NCI-H1417 (cell line): ENCODE data around the gene CCN2.

ENCODE experiments used
- DNase-seq, 3 experiments: peaks; one replicate each; lab custom pipeline; 2025; lab: John Stamatoyannopoulos, UW

Gene CCN2

DNA sequence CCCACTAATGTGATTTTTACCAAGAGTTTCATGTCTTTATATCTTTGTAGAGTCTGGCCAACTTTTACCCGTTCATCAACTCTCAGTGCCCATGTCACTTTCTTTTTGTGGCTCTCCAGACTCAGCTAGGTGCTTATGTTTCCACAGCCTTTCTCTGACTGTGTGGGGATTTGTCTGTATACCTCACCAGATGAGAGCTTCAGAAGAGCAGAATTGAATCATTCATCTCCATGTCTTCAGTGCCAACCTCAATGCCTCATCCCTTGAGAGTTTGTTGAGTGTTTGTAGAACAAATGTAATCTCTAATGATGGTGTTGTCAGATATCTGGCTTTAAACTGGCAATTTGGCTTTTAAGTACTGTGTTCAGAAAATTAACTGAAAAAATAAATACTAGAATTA, 16.8 kb upstream of the CCN2 start:
- no peak for DNase-seq

DNA sequence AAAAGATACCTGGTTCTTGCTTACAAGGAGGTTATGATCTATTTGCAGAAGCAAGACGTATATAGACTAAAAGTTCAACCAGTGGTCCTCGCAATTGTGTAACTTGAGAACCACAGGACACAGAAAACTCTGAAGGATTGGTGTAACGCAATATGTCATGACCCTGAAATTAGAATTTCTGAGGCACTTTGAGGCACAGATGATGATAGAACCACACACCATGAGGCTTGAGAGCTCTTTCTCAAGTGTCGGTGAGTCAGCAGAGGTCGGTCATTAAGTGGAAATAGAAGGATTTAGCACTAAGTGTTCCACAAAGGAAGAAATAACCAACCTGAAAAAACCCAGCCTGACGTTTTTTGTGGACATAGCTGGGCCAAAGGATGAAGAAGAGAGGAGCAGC, 15.3 kb upstream of the CCN2 start:
- peak in 1 of 3 experiments; percentile 13 for DNase-seq

DNA sequence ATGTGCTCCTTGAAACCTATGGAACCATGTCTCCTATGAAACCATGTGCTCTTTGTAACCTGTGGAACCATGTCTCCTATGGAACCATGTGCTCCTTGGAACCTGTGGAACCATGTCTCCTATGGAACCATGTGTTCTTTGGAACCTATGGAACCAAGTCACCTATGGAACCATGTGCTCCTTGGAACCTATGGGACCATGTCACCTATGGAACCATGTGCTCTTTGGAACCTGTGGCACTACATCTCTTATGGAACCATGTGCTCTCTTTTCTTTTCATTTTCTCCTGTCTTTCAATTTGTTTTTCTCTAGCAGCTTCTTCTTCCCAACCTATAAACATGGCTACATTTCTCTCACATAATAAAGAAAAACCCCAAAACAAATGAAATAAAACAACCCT, 11.9 kb upstream of the CCN2 start:
- DNase-seq: no peak

DNA sequence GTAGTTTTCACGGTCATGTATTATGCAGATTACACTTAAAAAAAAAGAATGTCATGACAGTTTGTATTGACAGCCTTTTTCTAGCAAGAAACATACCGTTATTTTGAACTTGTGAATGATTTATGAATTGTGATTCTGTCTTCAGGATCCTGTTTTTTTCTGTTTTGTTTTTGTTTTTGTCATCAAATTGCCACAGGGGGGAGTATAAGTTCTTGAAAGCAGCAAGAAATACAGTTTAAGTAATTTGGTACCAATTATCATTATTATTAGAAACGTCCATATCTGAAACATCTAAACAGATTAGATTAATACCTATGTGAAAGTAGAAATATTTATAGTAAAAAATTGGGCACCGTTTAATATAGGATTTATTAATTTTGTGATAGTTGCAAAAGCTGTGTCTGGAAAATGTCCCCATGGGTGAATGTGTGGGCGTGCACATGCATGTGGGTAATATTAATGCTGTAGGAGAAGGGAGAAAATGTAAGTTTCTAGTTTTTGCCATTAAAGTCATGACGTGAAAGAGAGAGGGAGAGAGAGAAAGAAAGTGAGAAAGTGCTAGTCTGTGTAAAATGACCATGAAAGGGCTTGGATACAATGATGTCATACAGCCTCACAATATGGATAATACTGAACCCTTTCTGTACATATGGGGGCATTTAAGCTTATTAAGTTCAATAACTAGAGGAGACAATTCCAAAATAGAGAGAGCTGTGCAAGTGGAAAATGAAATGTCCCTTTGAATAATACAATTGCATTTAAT, 9.4 kb upstream of the CCN2 start:
- DNase-seq: no peak

DNA sequence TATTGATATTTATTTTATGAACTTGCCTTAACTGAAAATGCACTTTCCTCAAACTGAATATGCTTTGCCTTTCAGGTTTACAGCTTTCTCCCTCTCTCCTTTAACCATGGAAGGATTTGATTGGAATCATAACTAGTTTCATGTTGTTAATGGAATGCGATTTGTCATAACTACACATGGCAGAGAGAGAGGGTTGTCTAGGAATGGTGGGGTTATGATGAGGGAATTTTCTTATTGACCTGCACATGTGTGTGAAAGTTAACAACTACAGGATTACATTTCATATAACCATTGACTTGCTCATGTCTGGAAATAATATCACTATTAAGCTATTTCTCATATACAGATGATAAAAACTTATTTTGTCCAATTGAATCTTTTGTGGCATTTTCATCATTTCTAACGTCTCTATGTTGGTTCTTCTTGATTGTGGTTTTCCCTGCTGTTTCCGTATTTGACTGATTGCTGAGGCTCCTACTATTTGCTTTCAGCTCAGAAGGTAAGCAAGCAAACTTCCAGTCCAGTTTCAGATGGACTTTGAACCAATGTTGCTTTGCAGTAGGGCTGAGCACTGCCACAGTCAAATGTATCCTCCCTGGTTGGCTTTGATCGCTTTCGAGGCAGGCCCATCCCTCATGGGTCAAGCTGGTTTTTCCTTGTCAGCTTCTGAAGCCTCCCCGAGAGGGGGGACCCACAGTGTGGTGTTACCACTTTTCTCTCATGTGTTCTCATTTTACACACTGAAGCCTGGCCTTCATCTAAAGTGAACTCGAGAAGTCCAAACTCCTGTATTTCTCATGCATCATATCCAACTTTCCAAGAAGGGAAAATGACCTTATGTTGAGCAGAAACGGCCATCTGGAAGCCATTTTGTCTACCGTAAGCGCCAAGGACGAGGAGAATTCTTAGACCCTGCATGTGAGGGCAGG, 7.6 kb upstream of the CCN2 start:
- no peak for DNase-seq

DNA sequence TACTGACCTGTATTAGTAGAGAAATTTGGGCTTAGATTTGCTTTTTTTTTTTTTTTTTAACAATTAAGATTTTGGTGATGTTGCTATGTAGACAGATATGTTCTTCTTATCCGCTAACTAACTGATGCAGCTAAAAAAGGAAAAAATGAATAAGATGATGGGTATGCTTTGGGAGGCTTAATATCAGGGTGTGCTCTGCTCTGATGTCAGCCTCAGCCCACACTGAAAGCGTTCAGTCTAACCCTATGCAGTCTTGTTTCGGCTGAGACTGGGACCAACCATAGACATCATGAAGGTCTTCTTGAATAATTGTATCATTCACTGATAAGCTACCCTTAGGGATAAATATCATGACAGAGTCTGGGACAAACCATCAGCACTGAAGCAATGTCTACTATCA, 6.9 kb upstream of the CCN2 start:
- DNase-seq: no peak

DNA sequence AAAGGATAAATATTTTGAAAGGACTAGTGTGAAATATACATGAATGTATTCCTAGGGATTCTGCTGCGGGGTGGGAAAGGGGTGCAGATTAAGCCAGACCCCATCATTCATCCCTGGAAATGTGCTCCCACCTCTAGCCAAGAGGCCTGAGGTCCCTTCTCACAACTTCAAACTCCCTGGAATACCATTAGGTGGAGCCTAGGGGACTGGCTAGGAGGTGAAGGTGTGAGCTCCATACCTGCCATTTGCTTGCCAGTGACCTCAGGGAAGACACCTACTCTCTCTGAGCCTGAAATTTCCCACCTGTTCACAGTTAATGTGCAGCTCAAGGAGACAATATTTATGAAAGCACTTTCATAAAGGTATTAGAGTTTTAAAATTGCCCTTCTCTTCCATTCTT, 4.7 kb upstream of the CCN2 start:
- no peak for DNase-seq

DNA sequence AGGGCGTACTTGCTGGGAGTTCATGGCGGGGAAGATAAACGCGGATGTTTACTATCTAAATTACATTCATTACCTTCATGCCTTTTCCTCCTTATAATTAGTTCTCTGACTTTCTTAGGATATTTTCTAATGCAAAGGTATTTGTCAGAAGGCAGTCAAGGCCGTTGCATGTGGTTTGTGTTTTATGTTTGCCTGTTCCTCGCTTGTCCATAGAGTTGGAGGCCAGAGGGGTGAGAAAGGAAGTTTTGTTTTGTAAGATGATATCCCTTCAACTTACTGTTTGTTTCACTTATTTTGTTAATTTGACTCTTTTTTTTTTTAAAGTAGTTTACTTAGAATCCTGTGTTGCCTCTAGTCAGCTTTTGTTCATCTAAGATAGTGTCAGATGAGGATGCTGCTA, 4.0 kb upstream of the CCN2 start:
- no peak for DNase-seq

DNA sequence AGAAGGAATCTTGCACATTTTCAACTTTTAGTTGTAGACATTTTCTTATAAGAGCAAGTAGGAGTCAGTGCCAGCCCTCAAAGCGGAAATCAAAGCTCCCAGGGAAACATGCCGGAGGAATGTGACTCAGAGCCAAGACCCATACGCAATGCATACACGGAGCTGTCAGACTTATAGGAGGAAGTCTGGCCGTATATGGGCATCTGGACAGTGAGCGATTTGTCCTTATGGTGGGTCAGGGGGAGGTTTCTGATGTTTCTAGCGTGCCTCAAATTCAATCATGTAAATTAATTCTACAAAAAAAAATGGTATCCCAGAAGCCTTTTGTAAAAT, 3.6 kb upstream of the CCN2 start:
- no peak for DNase-seq

DNA sequence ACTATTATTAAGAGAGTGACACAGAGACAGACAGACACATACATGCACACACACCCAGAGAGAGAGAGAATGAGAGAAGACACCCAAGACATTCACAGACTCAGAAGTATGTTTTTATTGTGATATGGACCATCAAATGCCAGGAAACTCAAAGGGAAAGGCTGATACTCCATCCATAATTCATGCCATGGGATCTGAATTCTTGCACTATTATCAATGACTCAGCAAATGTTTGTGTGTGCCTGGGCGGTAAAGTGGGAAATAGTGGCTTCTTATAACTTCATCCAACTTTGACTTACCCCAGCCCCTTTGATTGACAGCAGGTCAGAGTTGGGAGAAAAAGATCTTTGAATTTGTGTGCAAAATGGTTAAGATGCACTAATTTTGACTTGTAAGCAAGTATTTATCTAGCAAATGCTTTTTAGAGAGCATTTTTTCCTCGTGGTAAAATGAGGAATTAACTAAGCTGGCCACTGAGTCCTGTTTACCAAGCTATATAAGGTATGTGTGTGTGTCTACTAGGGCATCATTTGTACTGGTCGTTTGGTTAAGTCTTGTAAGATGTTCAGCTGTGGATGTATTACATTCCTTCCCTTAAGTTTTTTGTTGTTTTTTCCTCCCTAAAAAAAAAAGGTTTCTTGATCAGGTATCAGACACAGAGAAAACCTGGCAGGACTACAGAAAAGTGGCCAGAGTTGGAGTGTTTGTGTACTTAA, 3.0 kb upstream of the CCN2 start:
- DNase-seq: no peak

DNA sequence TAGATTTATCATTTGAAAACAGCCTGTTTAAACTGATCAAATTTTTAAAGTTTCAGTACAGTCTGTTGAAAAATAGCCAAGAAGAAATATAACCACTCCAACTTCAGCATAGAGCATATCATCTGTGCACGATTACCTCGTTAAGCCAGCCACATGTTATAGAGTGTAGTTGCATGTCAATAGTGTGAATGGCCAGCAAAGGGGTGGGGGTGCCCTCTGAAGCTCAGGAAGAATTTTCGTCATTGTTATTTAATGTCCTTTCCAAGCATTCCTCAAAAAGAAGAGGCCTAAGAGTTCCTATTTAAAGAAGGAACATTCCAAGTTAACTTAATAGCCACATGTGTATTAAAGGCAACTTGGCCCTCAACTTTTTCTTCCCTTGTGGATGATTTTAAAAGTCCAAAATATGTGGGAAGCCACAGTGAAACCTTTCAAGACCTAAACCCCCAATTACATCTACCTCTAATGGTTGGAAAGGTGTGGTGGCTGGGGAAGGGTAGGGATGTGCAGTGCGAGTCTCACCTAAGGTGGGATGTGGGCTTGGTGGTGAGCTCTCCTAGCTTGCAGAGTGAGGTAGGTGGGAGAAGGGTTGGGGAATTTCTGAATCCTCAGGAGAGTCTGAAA, 1.8 kb upstream of the CCN2 start:
- no peak for DNase-seq

DNA sequence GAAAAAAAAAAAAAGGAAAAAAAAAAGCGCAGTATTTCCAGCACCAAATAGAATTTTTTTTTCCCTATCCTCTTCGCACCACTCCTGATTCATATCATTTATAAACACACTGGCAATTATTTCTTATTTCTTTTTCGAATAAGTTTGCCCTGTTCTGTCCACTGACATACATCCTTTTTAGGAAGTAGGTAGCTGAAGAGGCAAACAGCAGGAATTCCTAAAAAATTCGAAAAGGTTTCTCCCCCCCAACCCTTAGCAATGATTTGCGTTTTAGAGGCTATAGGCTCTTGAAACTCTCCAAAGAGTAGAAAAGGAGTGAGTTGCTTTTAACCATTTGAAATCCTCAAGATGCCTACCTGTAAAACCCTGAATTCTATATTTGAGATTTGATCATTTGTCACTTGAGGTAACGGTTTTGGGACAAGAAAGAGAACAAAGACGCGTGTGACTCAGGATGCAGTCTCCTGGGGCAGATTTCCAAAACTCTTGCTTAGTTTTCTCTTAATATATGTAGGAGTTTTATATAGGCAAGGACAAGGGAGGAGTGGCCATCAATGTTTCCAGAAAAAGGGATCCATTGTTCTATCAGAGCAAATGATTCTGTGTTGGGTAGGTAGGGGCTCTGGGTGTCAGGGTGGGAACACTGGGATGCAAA, 531 bp upstream of the CCN2 start:
- no peak for DNase-seq

DNA sequence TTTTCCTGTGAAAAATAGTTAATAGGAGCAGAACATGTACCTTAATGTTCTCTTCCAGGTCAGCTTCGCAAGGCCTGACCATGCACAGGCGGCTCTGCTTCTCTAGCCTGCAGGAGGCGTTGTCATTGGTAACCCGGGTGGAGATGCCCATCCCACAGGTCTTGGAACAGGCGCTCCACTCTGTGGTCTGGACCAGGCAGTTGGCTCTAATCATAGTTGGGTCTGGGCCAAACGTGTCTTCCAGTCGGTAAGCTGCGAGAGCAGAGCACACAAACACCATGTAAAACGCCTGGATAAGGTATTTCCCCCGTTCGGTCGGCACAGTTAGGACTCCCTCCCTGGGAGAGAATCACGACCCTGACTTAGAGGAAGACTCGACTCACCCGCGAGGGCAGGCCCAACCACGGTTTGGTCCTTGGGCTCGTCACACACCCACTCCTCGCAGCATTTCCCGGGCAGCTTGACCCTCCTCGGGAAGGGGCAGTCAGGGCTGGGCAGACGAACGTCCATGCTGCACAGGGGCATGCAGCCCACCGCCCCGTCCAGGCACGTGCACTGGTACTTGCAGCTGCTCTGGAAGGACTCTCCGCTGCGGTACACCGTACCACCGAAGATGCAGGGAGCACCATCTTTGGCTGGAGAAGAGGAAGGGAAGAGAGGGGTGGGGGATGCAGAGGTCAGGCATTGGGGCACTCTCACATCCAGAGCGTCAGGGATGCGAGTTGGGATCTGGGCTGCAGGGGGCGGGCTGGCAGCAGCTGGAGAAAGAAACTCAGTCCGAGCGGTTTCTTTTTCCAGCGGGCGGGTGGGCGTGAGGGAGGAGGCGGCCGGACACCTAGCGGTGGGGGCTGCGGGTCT, 1.0 kb downstream of the CCN2 start:
- peak; percentile 16 to 84 (median 79) for DNase-seq

DNA sequence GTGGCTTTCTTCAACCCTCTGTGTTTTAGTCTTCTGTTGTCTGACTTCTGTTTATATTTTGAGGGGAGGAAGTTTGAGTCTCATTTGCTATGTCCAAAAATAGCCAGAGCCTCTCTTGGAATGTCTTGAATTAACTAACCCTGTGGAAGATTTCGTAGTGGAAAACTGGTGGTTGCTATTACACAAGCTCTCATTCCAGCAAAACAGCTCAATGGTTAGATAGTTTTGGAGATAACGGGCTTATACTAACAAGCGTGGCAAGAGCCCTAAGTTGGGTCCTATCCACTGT, 1.6 kb downstream of the CCN2 start:
- no peak for DNase-seq

DNA sequence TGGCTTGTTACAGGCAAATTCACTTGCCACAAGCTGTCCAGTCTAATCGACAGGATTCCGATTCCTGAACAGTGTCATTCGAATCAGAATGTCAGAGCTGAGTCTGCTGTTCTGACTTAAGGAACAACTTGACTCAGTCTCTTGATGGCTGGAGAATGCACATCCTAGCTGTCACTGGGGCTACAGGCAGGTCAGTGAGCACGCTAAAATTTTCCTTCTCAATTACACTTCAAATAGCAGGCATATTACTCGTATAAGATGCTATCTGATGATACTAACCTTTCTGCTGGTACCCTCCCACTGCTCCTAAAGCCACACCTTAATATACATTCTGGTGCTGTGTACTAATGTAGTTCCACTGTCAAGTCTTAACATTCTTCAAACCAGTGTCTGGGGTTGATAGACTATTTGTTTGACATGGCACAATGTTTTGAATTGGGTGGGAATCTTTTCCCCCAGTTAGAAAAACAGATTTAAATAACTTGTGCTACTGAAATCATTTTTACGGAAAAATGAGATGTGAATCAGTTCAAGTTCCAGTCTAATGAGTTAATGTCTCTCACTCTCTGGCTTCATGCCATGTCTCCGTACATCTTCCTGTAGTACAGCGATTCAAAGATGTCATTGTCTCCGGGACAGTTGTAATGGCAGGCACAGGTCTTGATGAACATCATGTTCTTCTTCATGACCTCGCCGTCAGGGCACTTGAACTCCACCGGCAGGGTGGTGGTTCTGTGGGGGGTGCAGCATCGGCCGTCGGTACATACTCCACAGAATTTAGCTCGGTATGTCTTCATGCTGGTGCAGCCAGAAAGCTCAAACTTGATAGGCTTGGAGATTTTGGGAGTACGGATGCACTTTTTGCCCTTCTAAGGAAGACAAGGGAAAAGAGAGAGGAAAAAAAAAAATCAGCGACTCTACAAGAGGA, 2.2 kb downstream of the CCN2 start:
- DNase-seq: no peak

DNA sequence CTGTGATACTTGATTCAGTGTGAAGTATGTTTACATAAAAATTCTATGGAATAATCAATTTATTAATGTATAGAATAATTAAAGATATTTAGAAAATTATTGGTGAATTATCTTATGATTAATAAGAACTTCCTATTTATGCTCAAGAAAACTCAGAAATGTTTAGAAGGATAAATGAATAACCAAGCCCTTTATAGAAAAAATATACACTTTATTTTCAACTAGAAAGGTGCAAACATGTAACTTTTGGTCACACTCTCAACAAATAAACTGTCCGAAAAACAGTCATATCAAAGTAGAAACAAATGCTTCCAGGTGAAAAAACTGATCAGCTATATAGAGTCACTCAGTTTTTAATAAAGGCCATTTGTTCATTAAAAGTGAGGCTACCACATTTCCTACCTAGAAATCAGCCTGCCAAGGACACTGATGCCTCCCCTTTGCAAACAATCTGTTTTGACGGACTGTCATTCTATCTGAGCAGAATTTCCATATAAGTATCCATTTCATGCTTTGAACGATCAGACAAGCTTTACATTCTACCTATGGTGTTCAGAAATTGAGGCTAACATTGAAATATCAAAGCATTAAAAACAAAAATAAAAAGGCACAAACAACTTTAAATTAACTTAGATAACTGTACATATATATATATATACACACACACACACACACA, 3.0 kb downstream of the CCN2 start:
- DNase-seq: no peak

DNA sequence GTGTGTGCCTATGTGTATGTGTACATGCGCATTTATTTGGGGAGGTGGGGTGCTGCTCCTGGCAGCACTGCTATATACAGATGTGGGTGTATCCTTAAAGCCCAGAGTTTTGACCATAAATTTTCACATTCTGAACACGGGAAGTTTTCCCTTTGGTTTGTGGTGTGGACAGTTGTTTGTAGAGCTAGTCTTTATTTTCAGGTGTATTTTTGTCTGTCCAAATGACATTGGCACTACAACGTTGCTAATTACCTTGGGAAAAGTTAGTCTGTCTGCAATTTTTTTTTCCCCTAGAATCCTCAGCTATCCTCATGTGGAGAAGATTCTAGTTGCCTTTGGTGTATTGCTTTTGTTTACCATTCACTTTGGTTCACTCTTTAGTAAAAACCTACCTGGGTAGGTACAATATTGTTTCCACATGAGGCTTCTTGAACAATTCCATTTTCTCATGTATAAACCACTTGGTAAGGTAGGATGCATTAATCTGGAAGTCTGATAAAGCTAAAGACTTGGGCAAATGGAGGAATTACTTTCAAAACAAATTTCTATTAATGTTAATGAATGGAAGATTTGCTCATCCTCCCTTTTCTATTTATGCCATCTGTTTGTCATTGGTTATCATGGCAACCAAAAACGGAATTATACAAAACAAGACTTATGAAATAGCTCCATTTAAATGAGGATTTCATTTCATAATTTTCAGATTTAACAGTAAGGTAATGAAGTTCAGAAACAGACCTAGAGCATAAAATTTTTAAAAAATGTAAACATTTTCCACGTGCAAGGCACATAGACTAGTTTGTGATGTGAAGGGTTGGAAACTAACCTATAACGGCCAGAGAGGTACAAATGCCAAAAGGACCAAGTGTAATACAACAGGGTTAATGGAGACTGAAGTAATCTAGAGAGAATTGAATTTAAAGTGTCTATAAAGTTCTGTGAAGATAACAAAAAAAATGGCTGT, 3.9 kb downstream of the CCN2 start:
- DNase-seq: no peak

DNA sequence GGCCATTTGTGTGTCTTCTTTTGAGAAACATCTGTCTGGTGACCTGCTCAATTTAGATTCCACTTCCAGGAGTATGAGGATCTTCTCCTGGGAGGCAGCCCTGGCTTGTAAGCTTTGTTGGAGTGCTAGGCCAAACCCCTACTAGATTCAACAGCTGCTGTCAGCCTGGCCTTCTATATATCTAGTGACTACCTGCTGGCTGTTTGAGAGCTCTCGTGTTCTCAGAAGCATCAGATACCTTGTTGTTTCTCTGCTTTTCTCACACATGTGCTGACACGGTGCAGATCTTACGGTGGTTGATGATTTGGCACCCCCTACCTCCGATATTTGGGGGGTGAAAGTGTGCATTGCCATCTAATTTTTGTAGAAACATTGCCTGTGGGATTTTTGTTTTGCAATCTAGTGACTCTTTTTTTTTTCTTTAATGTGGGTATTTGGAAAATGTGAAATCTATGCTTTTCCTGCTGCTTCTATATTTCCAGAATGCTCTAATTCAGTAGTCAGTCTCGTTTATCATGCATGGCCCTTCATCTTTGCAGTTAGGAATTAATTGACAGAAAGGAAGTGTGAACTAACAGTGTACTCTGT, 4.7 kb downstream of the CCN2 start:
- DNase-seq: peak in 1 of 3 experiments; percentile 6
